GM12891 (cell line): ENCODE data around the gene UBTFL1.

Experiments used
- DNase-seq: peaks from one replicate; pipeline ENCODE4 v3.0.0; 2011; ENCODE audit warnings: low spot score; ENCODE audit not compliant: insufficient read length
- FAIRE-seq: peaks from 2 replicates; lab custom pipeline; 2011; peaks lifted over from hg19 to GRCh38; lab: Jason Lieb, UNC
- PAX5 ChIP-seq: IDR thresholded peaks from 2 replicates; pipeline ENCODE4 v1.6.1; 2011; ENCODE audit warnings: low read length, moderate library complexity, mild to moderate bottlenecking; ENCODE audit not compliant: insufficient read depth, severe bottlenecking
- POLR2A ChIP-seq: IDR thresholded peaks from 2 replicates; pipeline ENCODE4 v1.6.1; 2011; ENCODE audit warnings: low read depth, low read length, control low read depth
- POLR2AphosphoS5 ChIP-seq: IDR thresholded peaks from 2 replicates; pipeline ENCODE4 v1.6.1; 2011; ENCODE audit warnings: low read depth, low read length, control low read depth
- POU2F2 ChIP-seq: IDR thresholded peaks from 2 replicates; pipeline ENCODE4 v1.6.1; 2011; ENCODE audit warnings: low read depth, mild to moderate bottlenecking, control low read depth, low read length, moderate library complexity
- SPI1 ChIP-seq: IDR thresholded peaks from 2 replicates; pipeline ENCODE4 v1.6.1; 2011; ENCODE audit warnings: low read depth, low read length, control low read depth
- TAF1 ChIP-seq: IDR thresholded peaks from 2 replicates; pipeline ENCODE4 v1.6.1; 2011; ENCODE audit warnings: low read depth, low read length, control low read depth

Gene UBTFL1

GRCh38 chr11:90133560-90134477 is 48.1 kb downstream of the UBTFL1 start:
- DNase-seq: no peak
- no peak for FAIRE-seq
- TF ChIP-seq SPI1 (no peak), POLR2AphosphoS5 (no peak), PAX5 (no peak), POU2F2 (no peak), POLR2A (no peak), TAF1 (no peak)

- TF ChIP-seq SPI1: no peak
- no peak for TF ChIP-seq POLR2A
- no peak for TF ChIP-seq POLR2AphosphoS5
- no peak for TF ChIP-seq TAF1
- TF ChIP-seq POU2F2: no peak
- no peak for TF ChIP-seq PAX5
- DNase-seq (no peak), FAIRE-seq (no peak)
Observed at GRCh38 chr11:90134478-90135003, 48.8 kb downstream of the UBTFL1 start, which contains the start of gene NAALAD2. Gene NAALAD2, plus strand, starts transcription at chr11:90134663. Its CDS starts 96 bp downstream, at chr11:90134759.

GRCh38 chr11:90135016-90135415 is 49.3 kb downstream of the UBTFL1 start:
- no peak for TF ChIP-seq TAF1
- no peak for TF ChIP-seq POLR2AphosphoS5
- TF ChIP-seq POLR2A: no peak
- no peak for TF ChIP-seq POU2F2
- FAIRE-seq (no peak), DNase-seq (no peak)
